RKO (cell line): ENCODE data around the gene ZNF536.

ENCODE experiments used
- DNase-seq: peaks from one replicate; pipeline ENCODE4 v3.0.0-alpha.2; 2016; ENCODE audit warnings: low spot score

The ZNF536 gene

DNA sequence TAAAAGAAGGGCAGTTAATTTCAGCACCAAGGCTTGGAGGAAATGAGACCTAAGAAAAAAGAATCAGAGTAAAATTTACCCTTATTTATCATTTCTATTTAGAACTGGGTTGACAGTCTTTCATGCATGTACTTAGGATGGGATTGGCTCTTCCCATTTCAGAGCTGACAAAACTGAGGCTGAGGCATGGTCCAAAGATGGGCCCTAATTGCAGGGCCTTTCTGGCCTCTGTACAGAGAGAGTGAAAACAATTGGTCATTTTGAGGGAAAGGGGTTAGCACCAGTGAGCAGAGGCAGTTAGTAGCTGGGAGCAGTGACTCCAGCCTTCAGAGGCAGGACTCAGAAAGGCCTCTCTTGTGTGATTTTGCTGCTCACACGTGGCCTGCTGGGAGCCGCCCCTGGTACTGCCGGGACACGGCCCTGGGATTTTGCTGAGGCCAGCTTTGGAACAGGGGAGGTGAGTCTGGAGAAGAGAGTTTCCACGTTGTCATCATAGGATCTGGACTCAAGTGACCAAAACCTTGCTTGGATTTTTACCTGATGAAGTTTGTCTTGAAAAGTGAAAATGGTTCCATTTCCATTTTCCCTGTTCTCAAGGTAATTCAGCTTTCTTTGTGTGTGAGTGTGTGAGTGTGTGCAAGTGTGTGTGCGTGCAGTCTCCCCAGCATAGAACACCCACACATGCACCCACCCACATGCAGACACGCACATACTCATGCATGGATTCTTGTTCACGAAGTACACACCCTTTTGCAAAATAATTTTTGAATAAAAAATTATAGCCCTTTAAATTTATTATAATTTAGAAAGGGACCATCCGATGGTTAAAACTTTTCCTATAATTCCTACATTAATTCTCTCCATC, at the start of gene ZNF536:
Gene ZNF536, plus strand, starts transcription at position 425 of the 865 bp plus-strand sequence. CDS start 71,179 bp downstream, outside the sequence.
- no peak for DNase-seq

GRCh38 chr19:30322641-30323320, 49.4 kb upstream of the ZNF536 start:
- no peak for DNase-seq

- DNase-seq = no peak
These were observed 48.3 kb upstream of the ZNF536 start for GRCh38 chr19:30323904-30324303.

GRCh38 chr19:30324982-30325381, 47.2 kb upstream of the ZNF536 start:
- DNase-seq = no peak

- DNase-seq = no peak
These were observed 46.4 kb upstream of the ZNF536 start for GRCh38 chr19:30325676-30326392.

DNA sequence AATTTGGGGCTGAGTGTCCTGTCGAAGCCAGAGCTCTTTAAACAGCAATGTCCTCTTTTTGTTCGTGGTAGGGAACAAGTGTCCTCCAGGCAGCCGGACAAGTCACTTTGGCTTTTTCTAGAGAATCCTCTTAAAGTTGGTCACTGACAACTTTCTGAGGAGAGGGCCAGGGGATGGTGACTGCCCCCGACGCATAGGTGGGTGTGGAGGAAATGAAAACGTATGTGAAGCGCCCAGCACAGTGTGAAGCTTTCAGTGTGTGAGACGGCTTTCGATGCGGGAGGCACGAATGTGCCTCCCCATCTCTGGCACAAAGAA, 45.8 kb upstream of the ZNF536 start:
- no peak for DNase-seq

- no peak for DNase-seq
These were observed 44.9 kb upstream of the ZNF536 start for GRCh38 chr19:30327331-30327730.

GRCh38 chr19:30328096-30328495, 44.1 kb upstream of the ZNF536 start:
- no peak for DNase-seq

DNA sequence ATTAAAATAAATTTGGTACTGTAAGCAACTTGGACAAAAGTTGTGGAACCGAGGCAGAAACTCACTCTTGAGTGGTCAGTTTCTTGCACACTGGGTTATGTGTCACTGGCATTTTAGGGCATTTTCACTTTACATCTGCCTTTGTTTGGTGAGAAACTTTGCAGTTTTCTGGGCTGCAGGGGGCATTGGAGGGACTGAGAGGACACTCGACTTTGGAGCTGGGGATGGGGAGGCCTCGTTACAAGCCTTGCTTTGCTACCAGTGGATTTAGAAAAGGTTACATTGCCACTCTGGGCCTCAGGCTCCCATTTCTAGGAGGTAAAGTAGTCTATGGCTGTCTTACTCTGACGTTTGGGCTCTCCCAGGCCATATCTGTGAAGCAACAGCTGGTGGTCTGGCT, 41.9 kb upstream of the ZNF536 start:
- DNase-seq = no peak

DNA sequence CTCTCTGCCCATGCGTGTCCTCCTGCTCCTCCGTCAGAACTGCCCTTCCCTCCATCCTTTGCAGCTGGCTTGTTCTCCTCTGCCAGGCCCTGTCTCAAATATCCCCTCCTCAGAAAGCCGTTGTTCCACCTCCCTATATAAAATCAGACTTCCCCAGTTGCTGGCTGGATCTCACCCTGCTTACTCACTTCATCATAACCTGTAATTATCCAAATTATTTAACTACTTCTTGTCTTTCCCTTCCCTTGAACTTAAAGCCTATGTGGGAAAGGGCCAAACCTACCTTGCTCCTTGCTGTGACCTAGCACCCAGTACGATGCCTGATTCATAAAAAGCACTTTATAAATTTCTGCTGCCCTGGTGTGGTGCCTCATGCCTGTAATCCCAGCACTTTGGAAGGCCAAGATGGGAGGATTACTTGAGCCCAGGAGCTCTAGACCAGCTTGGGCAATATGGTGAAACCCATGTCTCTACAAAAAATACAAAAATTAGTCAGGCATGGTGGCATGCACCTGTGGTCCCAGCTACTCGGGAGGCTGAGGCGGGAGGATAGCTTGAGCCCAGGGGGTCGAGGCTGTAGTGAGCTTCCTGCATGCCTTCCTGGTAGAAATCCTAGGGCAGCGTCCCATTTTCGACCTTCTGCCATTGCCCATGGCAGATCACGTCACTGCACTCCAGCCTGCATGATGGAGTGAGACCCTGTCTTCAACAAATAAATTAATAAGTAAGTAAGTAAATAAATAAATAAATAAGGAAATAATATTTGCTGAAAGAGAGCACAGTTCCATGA, 39.5 kb upstream of the ZNF536 start:
- DNase-seq = no peak

GRCh38 chr19:30333291-30334065, 38.7 kb upstream of the ZNF536 start:
- DNase-seq = no peak

DNA sequence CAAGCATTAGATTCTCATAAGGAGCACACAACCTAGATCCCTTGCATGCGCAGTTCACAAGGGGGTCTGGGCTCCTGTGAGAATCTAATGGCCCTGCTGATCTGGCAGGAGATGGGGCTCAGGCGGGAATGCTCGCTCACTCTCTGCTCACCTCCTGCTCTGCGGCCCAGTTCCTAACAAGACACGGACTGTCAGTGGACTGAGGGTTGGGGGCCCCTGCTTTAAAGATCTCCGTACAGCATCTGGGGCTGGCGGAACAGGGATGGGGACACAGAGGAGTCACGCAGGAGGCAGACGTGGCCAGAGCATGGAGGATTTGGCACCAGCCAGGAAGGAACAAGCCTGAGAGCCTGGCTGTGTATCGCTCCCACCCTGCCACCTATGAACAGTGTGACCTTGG, 37.3 kb upstream of the ZNF536 start:
- DNase-seq = no peak

GRCh38 chr19:30335306-30335886, 36.8 kb upstream of the ZNF536 start:
- DNase-seq = no peak

- no peak for DNase-seq
These were observed 35.9 kb upstream of the ZNF536 start for GRCh38 chr19:30336290-30336689.

GRCh38 chr19:30338041-30338456, 34.1 kb upstream of the ZNF536 start:
- no peak for DNase-seq

DNA sequence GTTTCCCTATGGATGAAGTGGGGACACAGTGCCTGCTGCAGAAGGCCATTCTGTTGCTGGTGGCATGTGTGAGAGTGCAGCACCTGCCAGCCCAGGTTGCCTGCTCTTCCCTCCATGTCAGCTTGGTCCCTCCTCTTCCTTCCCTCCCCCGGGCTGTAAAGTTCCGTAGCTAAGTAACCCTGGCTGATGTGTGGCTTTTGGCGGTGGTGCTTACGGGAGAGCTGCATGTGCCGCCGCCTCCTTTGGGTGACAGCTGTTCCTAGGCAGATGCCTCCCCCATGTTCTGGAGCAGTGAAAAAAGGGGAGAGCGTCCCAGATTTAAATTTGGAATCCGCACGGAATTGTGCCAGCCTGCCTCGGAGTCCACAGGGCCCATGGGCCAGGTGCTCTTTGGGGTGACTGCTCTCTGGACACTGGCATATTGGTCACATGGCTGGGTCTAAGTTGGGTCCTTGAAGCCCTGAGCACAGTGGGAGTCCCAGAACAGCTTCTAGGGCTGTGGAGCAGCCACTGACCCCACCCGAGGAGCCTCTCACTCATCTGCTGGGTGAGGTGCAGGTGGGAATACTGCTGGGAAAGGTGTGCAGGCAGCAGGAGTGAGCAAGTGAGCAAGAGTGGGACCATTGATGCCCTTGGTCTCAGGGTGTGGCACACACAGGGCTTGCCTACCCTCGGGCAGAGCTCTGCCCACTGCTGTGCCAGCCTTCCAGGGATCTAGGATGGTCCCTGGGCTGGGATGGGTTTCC, 33.1 kb upstream of the ZNF536 start:
- DNase-seq = no peak

DNA sequence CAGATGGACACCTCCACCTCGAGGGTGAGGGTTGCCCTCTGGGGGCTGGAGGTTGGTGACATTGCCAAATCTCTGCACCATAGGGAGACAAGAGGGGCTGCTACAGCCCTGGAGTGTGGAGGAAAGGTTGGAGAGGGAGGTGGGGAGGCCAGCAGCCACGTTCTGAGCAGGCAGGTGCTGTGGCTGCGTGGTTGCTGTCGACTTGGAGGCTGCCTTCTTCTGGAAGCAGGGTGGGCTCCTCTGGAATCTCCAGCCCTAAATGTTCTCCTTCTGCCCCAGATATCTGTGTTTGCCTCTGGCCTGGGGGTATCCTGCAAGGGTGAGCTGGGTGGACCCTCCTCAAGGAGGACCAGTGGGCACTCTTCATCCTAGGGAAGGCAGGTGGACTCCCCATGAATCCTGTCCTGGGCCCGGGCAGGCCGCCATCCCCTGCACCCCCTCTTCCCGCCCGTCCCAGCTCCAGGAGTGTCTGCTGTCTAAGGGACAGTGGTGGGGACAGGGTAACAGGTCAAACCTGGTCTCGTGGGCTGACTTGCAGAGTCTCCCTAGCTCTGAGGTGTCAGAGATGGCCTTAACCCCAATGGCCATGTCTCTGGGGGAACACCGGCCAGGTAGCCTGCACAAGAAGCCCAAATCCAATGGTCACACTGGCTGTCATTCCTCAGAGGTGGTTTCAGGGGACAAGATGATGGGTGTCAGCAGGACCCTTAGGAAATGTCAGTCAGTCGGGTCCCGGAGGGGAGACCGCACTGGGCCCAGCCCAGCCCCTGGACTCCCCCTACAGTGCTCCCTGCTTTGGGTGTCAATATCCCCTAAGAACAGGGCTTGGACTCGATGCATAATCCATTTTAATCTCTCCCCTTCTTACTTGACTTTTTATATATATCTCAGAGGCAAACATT, 32.3 kb upstream of the ZNF536 start:
- DNase-seq = no peak

DNA sequence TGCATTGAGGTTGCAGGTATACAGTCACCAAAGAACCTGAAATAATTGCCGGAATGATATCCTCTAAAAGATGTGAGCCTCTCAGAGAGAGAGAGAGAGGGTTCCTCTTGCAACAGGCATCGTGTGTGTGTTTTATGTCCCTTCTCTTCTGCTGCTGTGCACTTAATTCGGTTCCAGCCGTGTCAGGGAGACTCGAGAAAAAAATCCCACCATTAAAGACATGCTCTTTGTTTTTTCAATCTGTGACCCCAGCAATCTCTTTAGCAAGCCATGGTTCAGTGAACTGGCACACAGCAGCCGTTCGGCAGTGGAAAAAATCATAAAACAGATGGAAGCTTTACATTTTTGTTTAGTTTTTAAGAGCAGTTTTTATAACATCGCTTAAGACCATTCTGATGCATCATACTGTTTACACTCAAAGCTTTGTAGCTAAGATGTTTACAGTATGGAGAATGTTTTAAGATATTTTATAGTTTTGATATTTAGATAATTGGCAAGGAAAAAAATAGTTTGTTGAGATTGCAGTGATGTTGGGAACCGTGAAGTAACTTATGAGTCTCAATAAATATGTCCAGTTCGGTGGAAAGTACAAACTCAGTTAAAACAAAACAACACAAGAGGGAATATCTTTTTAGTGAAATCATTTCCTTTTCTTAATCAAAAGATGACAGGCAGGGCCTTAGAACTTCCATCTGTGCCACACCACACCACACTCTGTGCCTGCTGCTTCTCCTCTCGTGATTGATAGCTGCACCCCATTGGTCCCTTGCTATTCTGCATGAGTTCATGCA, 31.2 kb upstream of the ZNF536 start:
- no peak for DNase-seq
